Activated CD8-positive, alpha-beta memory T cell treated with anti-CD3 and anti-CD28 coated beads, Interleukin-2, amount 10 ng/mL, durations not matched to agents 7 days and 5 days (primary cell): Measurements from ENCODE around the gene ONECUT1. TPM values are rescaled to one million over a fixed set of nuclear protein-coding genes. Genes with fewer than 3 reads are reported as not detected.
"Not testable (repeated sequence)": the region's sequence is repeated elsewhere in the genome, so short reads cannot be mapped to it uniquely, and the experiment has no call there.

Experiments used
- ATAC-seq: fragments of 150-1000 bp; cut with Tn5 transposase; one replicate; pipeline ENCODE4 v1.10.0; 2021; ENCODE audit warnings: moderate library complexity
- CTCF ChIA-PET: fragments of 350-600 bp; sonication (Branson Sonifier 250); formaldehyde crosslinking; loops from one replicate; lab custom pipeline; 2021; ENCODE audit warnings: antibody characterized with exemption; lab: Charles Lee
- DNase-seq: peaks from one replicate; pipeline ENCODE4 v3.0.0-alpha.2; 2020
- H3K27ac Mint-ChIP-seq: one replicate; pipeline ENCODE4 v1.8.0; 2021; ENCODE audit warnings: mild to moderate bottlenecking, mixed read lengths
- H3K27me3 Mint-ChIP-seq: one replicate; pipeline ENCODE4 v1.8.0; 2021; ENCODE audit warnings: mixed read lengths
- H3K36me3 Mint-ChIP-seq: one replicate; pipeline ENCODE4 v1.8.0; 2021; ENCODE audit warnings: mild to moderate bottlenecking, mixed read lengths
- H3K4me1 Mint-ChIP-seq: one replicate; pipeline ENCODE4 v1.8.0; 2021; ENCODE audit warnings: mixed read lengths
- H3K4me3 Mint-ChIP-seq: one replicate; pipeline ENCODE4 v1.8.0; 2021; ENCODE audit warnings: mild to moderate bottlenecking, moderate library complexity, mixed read lengths
- H3K9me3 Mint-ChIP-seq: one replicate; pipeline ENCODE4 v1.8.0; 2022; ENCODE audit warnings: low read depth, mixed read lengths
- total RNA-seq, 2 experiments: library from RNA; stranded (reverse); gene quantifications; one replicate each; pipeline ENCODE4 v1.2.3, GENCODE V29; 2021

ONECUT1 gene
- not detected for total RNA-seq

DNA sequence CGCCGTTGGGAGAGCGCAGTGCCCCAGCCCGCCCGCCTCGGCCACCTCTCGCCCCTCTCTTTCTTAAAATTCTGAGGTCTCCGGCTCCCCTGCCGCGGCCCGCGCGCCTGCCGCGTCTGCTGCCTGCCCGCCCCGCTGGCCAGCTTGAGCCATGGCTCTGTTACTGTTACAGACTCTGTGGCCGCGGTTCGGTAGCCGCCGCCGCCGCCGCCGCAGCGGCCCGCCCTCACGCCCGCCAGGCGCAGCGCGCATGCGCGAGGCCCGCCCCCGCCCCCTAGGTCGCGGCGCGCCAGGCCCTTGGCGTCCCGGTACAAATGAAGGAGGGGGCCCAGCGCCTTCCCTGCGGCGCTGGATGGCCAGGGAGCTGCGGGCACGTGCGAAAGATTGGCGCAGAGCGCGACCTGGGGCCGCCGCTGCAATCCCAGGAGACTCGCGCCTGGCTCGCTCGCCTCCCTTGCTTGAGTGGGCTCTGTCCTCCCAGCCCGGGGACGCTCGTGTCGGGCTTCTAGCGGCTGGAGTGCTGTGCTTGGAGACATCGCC is at the start of gene ONECUT1:
TSS of gene ONECUT1 (minus strand) at position 168 of the 540 bp plus-strand sequence. CDS start 452 bp downstream, outside the sequence.
- peaks cover 91% of the 10 kb centered on the region for H3K27me3 Mint-ChIP-seq
- CTCF ChIA-PET: no interaction called here
- peaks cover 10% of the 10 kb centered on the region for H3K4me1 Mint-ChIP-seq

DNA sequence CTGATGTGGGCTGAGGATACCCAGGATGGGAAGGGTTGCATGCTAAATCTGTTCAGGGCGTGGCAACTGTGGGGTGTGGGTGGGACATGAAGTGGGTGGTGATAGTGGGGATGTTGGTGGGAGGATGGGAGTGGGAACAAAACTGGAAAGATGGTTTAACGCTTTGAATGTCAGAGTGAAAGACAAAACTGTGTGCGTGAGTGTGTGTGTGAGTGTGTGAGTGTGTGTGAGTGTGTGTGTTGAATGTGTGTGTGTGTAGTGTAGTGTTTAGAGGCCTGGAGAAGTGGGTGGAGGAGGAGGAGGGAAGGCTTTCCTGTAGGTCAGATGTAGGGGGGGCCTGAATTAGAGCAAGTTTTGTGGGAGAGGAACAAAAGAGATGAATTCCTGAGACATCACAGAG is 44.2 kb upstream of the ONECUT1 start:
- H3K4me1 Mint-ChIP-seq: no peaks in the 10 kb centered on the region
- H3K36me3 Mint-ChIP-seq: no peaks in the 10 kb centered on the region
- ATAC-seq (no peak), DNase-seq (no peak)
- CTCF ChIA-PET: no interaction called here
- H3K27ac Mint-ChIP-seq: no peak overlapping the region
- peaks cover 5% of the 10 kb centered on the region for H3K27me3 Mint-ChIP-seq
- H3K9me3 Mint-ChIP-seq: no peaks in the 10 kb centered on the region
- no peak overlapping the region for H3K4me3 Mint-ChIP-seq

More for the DNA sequence above, at the start of gene ONECUT1:
- no peaks in the 10 kb centered on the region for H3K36me3 Mint-ChIP-seq
- ATAC-seq (peak; percentile 59), DNase-seq (no peak)
- no peaks in the 10 kb centered on the region for H3K9me3 Mint-ChIP-seq
- H3K4me3 Mint-ChIP-seq: peak within 1 kb of the TSS; percentile 53
- H3K27ac Mint-ChIP-seq: no peak within 1 kb of the TSS

DNA sequence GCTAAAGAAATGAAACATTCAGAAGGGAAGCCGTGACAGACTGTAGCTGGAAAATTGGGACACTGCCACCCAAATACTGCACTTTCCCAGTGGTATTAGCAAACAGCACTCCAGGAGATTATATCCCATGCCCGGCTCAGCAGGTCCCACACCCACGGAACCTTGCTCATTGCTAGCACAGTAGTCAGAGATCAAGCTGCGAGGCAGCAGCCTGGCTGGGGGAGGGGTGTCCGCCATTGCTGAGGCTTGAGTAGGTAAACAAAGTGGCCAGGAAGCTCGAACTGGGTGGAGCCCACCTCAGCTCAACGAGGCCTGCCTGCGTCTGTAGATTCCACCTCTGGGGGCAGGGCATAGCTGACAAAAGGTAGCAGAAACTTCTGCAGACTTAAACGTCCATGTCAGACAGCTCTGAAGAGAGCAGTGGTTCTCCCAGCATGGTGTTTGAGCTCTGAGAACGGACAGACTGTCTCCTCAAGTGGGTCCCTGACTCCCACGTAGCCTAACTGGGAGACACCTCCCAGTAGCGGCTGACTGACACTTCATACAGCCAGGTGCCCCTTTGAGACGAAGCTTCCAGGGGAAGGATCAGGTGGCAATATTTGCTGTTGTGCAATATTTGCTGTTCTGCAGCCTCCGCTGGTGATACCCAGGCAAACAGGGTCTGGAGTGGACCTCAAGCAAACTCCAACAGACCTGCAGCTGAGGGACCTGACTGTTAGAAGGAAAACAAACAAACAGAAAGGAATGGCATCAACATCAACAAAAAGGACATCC is 34.2 kb upstream of the ONECUT1 start:
- H3K9me3 Mint-ChIP-seq, ATAC-seq, H3K4me3 Mint-ChIP-seq, H3K27ac Mint-ChIP-seq, H3K4me1 Mint-ChIP-seq, DNase-seq, H3K36me3 Mint-ChIP-seq, CTCF ChIA-PET, H3K27me3 Mint-ChIP-seq: not testable (repeated sequence)

DNA sequence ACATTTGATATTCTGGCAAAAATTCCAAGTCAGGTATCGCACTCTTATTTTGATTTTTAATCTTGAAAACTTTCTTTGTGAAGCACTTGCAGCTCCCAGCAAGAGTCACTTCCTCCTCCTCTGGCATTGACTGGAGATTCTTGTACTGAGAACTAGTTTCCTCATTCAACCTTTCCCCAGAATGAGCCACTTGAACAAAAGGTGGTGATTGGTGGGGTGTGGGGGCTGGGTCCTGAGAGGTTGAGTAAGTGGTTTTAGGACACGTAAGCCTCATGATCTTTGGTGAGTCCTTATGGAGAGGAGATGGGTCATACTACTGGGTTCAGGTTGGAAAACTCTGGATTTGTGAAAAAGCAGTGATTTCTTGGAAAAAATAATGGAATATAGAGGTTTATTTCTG is 32.3 kb upstream of the ONECUT1 start:
- Mint-ChIP-seq H3K9me3 (no peaks in the 10 kb centered on the region), H3K27ac (no peak overlapping the region), H3K27me3 (peaks cover 19% of the 10 kb centered on the region), H3K4me3 (no peak overlapping the region), H3K36me3 (no peaks in the 10 kb centered on the region), H3K4me1 (no peaks in the 10 kb centered on the region)
- CTCF ChIA-PET: interaction anchor here (0.6 kb wide), 1 partner anchor 247 kb away, joined by 3 read pairs; no protein-coding TSS in a partner anchor
- ATAC-seq: no peak
- DNase-seq: no peak

DNA sequence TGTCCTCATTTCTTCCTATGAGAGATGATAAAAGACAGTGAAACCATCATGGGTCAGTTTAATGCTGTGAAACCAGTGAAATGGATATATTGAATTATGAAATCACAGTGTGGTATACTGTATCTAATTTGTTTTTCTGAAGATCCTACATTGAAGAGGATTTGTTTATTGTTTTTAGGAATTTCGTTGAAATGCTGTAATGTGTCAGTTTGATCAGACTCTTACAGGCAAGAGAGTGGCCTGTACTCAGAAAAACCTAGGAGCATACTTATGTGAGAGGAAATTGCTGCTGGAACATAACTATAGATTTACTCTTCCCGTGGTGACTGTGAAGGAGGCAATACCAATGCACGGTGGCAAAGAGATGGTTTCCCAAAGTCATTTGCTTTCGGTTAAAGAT is 29.1 kb upstream of the ONECUT1 start:
- no peak for DNase-seq
- Mint-ChIP-seq H3K27ac (no peak overlapping the region), H3K9me3 (no peaks in the 10 kb centered on the region), H3K4me3 (no peak overlapping the region), H3K27me3 (peaks cover 27% of the 10 kb centered on the region), H3K36me3 (no peaks in the 10 kb centered on the region), H3K4me1 (no peaks in the 10 kb centered on the region)
- ATAC-seq: no peak
- CTCF ChIA-PET: no interaction called here

DNA sequence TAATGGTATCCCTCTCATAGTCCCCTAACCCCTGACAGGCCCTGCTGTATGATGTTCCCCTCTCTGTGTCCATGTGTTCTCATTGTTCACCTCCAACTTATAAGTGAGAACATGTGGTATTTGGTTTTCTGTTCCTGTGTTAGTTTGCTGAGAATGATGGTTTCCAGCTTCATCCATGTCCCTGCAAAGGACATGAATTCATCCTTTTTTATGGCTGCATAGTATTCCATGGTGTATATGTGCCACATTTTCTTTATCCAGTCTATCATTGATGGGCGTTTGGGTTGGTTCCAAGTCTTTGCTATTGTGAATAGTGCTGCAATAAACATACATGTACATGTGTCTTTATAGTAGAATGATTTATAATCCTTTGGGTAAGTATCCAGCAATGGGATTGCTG is 25.8 kb upstream of the ONECUT1 start:
- H3K4me3 Mint-ChIP-seq, ATAC-seq, CTCF ChIA-PET, DNase-seq, H3K9me3 Mint-ChIP-seq, H3K27ac Mint-ChIP-seq, H3K4me1 Mint-ChIP-seq, H3K36me3 Mint-ChIP-seq: not testable (repeated sequence)
- H3K27me3 Mint-ChIP-seq: peaks cover 38% of the 10 kb centered on the region

DNA sequence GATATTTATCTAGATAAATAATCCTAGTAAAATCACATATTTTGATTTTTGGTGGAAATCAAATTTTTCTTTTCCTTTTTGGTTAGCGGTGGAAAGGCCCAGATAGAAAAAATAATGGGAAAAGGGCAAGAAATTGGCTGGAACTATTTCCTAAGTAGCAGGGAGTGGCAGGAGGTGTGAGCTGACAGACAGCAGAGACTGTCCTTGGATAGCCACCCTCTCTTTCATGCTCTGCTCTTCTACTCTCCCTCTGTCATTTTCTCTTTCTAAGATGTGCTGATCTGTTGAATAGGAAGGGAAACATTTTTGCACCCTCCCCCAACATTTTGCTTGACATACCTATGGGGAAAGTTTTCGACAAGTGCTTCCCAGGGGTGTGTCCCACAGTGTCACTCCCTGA is 18.9 kb upstream of the ONECUT1 start:
- Mint-ChIP-seq H3K27me3 (peaks cover 71% of the 10 kb centered on the region), H3K27ac (no peak overlapping the region), H3K4me1 (peaks cover 8% of the 10 kb centered on the region), H3K36me3 (no peaks in the 10 kb centered on the region), H3K4me3 (no peak overlapping the region), H3K9me3 (no peaks in the 10 kb centered on the region)
- CTCF ChIA-PET: no interaction called here
- ATAC-seq (no peak), DNase-seq (no peak)

DNA sequence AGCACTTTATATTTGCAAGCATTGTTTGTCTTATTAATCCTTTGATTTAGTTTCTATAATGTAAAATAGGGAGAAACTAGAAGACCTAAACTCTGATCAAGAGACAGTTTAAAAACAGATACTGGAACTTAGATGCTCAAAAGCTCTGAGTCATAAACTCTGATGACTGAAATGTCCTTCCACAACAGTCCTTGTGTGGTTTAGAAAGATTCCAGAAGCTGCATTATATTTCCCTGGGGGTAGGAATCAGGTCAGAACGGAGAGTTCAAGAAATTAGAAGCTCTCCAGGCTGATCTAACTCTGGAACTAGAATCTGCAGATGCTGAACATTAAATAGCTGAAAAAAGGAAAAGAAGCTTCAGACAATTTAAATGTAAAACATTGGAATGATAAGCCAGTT is 18.3 kb upstream of the ONECUT1 start:
- Mint-ChIP-seq H3K27ac (no peak overlapping the region), H3K27me3 (peaks cover 72% of the 10 kb centered on the region), H3K4me3 (no peak overlapping the region), H3K9me3 (no peaks in the 10 kb centered on the region), H3K36me3 (no peaks in the 10 kb centered on the region), H3K4me1 (peaks cover 11% of the 10 kb centered on the region)
- CTCF ChIA-PET: no interaction called here
- DNase-seq (no peak), ATAC-seq (no peak)

DNA sequence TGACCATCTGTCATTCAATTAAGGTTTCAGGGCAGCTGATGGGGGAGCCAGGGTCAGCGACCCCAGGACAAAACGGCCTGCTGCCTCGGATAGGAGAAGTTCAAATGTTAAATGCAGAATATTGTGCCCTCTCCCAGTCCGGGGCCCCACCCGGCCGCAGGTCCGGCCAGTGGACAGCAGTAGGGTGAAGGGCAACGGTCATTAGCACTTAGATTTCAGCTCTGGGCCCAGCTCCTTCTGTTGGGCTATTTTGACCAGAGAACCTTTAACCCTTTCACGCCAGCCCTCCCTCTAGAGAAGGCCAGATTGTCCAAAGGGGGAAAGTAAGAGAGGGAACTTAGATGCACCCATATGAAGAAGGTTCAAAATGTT is 16.1 kb upstream of the ONECUT1 start:
- Mint-ChIP-seq H3K27me3 (peaks cover 88% of the 10 kb centered on the region), H3K27ac (no peak overlapping the region), H3K4me1 (peaks cover 15% of the 10 kb centered on the region), H3K36me3 (no peaks in the 10 kb centered on the region), H3K9me3 (no peaks in the 10 kb centered on the region), H3K4me3 (no peak overlapping the region)
- DNase-seq (no peak), ATAC-seq (no peak)
- CTCF ChIA-PET: no interaction called here

DNA sequence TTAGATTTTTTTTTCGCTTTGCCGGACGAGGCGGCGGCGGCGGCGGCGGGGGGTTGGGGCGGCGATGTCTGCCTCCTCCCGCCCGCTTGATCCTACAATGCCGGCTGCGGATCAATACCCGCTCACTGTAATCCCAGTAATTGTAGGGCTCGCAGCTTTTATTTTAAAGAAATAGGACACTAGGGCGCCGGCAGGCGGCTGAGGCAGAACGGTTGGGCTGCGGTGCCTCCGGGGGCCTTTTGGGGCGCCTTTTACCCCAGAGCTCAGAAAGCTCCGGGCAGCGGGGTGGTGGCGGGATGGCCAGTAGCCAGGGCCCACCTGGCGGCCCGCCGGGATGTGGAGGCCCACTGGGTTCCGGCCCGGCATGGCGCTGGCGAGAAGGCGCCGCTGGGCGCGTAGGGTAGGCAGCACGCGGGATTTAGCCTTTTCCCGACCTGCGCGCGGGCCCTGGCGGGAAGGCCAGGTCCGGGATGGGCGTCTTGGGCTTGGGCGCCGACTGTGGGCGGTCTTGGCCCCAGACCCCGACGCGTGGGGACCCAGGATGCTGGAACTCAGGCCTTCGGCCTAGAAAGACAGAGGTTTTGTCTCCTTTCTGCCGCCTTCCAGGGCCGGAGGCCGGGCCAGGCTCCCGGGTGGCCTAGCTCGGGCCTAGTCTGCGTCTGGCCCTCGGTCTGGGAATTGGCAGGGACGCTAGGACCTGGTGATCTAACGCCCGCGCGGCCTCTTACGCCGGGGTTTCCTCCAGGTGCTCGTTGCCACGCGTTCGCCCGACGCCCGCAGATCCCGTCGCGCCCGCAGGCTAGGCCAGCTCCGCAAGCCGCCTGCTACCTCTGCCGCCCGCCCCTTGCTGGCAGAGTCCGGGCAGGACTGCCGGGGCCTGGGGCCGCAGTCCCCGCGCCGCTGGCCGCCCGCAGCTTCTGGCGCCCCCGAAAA is 15.5 kb upstream of the ONECUT1 start:
- peaks cover 16% of the 10 kb centered on the region for H3K4me1 Mint-ChIP-seq

DNA sequence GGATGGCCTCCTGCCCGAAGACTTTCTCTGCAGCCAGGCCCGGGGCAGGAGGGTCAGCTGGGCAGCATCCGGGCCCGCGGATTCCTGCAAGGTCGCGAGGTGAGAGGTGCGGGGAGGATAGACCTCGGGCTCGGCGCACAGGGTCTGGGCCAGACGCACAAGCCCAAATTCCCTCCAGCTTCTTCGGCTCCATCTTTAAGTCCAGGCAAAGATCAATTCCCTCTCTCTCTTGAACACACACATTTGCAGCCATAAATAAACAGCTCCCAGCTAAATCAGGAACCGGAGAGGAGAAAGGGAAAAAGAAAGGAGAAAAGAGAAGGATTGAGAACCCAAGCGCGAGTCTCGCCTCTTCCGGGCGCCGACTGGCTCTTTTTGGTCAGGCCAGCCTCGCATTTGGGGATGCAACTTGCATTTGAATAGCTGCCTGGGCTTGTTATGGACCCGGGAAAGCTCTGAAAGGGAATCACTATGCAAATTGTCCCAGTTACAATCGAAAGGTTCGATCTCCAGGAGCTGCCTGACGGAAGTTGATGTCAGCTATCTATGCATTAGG is 14.5 kb upstream of the ONECUT1 start:
- ATAC-seq (no peak), DNase-seq (no peak)
- no peak overlapping the region for H3K27ac Mint-ChIP-seq
- no peaks in the 10 kb centered on the region for H3K36me3 Mint-ChIP-seq
- H3K4me3 Mint-ChIP-seq: peak overlapping the region; percentile 39
- H3K9me3 Mint-ChIP-seq: no peaks in the 10 kb centered on the region
- H3K27me3 Mint-ChIP-seq: peaks cover 92% of the 10 kb centered on the region
- peaks cover 16% of the 10 kb centered on the region for H3K4me1 Mint-ChIP-seq
- CTCF ChIA-PET: no interaction called here

More for the DNA sequence above, 15.5 kb upstream of the ONECUT1 start:
- ATAC-seq: no peak
- Mint-ChIP-seq H3K36me3 (no peaks in the 10 kb centered on the region), H3K27me3 (peaks cover 88% of the 10 kb centered on the region), H3K9me3 (no peaks in the 10 kb centered on the region), H3K27ac (no peak overlapping the region), H3K4me3 (no peak overlapping the region)
- CTCF ChIA-PET: no interaction called here
- no peak for DNase-seq

DNA sequence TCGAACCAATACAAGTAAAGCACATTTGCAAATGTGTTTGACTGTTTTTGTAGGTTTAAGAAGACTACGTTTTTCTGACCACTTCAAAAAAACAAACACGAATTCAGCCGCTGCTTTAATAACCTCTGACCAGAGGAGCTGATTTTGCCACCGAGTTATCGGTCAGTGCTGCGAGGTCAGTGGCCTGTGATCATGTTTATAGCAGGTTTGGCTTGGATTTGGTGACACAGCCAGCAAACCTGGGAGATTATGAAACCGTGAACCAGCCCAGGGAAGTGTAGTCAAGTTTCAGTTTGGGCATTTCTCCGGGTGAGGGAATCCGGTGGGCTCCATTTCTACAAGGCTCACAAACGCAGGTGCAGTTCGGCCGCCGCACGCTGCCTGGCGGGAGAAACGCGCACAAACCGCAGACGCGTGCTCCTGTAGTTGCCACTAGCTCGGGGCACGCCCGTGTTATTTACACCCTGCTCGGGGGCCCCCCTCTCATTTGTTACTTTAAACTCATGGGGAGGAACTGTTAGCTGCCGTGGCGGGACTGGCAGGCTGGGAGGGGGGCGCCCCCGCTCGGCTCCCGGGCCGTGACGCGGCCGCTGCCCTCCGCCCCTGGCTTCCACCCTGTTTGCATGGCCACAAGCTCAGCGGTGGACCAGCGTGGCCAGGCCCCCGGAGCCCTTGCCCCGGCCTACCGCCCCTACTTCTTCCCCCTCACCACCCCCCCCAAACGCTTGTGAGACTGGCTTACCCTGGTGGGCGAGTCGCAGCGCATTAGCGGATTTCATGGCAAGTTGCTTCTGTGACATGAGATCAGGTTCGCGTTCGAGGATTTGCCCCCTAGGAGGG is 13.6 kb upstream of the ONECUT1 start:
- peak overlapping the region; percentile 6 for H3K4me3 Mint-ChIP-seq
- peaks cover 92% of the 10 kb centered on the region for H3K27me3 Mint-ChIP-seq
- H3K36me3 Mint-ChIP-seq: no peaks in the 10 kb centered on the region
- H3K27ac Mint-ChIP-seq: no peak overlapping the region
- DNase-seq (no peak), ATAC-seq (no peak)
- CTCF ChIA-PET: no interaction called here
- H3K9me3 Mint-ChIP-seq: no peaks in the 10 kb centered on the region
- peaks cover 16% of the 10 kb centered on the region for H3K4me1 Mint-ChIP-seq

DNA sequence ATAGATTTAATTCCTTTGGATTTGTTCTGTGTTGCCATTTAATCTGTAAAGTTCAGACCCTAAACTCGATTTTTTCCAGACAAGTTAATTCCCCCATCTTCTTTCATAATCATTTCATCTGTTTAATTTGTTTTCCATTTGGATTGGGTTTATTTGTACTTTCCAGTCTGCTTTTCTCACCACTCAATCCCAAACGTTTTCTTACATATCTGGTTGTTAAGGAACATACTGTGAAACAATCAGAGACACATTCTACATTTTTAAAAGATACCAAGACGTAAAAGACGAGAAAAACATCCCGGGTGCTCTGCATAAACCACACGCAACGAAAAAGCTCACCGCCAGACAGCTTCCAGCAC is 13.0 kb upstream of the ONECUT1 start:
- no peak overlapping the region for H3K4me3 Mint-ChIP-seq
- H3K9me3 Mint-ChIP-seq: no peaks in the 10 kb centered on the region
- DNase-seq (no peak), ATAC-seq (no peak)
- H3K27me3 Mint-ChIP-seq: peaks cover 92% of the 10 kb centered on the region
- CTCF ChIA-PET: no interaction called here
- H3K27ac Mint-ChIP-seq: no peak overlapping the region
- H3K4me1 Mint-ChIP-seq: peaks cover 16% of the 10 kb centered on the region
- no peaks in the 10 kb centered on the region for H3K36me3 Mint-ChIP-seq
